ENCODE data around the gene APOL5.

DNA sequence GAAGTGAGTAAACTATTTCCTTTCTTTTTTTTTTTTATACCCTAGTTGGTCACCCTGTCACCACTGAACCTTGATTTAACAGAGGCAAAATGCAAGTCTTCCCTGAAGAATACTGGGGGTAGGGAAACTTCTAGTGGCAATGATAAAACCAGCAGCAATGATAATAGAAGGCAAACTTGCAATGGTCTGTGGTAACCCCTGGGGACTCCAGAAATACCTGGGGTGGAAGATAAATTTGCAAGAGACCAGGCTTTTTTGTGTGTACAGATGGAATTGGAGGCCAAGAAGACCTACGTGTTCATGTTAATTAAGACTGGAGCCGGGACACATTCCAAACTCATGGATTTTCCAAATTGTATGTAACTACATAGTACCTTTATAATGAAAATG, 11.6 kb downstream of the APOL5 start:
- TF ChIP-seq, protein P1, sequence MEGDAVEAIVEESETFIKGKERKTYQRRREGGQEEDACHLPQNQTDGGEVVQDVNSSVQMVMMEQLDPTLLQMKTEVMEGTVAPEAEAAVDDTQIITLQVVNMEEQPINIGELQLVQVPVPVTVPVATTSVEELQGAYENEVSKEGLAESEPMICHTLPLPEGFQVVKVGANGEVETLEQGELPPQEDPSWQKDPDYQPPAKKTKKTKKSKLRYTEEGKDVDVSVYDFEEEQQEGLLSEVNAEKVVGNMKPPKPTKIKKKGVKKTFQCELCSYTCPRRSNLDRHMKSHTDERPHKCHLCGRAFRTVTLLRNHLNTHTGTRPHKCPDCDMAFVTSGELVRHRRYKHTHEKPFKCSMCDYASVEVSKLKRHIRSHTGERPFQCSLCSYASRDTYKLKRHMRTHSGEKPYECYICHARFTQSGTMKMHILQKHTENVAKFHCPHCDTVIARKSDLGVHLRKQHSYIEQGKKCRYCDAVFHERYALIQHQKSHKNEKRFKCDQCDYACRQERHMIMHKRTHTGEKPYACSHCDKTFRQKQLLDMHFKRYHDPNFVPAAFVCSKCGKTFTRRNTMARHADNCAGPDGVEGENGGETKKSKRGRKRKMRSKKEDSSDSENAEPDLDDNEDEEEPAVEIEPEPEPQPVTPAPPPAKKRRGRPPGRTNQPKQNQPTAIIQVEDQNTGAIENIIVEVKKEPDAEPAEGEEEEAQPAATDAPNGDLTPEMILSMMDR (IDR thresholded peaks at IDR 0.05; ENCODE audit: insufficient read depth, low read length): no peak
- TF ChIP-seq POLR2AphosphoS5 (IDR thresholded peaks at IDR 0.05; ENCODE audit: low read depth): no peak
- TF ChIP-seq, protein P2, sequence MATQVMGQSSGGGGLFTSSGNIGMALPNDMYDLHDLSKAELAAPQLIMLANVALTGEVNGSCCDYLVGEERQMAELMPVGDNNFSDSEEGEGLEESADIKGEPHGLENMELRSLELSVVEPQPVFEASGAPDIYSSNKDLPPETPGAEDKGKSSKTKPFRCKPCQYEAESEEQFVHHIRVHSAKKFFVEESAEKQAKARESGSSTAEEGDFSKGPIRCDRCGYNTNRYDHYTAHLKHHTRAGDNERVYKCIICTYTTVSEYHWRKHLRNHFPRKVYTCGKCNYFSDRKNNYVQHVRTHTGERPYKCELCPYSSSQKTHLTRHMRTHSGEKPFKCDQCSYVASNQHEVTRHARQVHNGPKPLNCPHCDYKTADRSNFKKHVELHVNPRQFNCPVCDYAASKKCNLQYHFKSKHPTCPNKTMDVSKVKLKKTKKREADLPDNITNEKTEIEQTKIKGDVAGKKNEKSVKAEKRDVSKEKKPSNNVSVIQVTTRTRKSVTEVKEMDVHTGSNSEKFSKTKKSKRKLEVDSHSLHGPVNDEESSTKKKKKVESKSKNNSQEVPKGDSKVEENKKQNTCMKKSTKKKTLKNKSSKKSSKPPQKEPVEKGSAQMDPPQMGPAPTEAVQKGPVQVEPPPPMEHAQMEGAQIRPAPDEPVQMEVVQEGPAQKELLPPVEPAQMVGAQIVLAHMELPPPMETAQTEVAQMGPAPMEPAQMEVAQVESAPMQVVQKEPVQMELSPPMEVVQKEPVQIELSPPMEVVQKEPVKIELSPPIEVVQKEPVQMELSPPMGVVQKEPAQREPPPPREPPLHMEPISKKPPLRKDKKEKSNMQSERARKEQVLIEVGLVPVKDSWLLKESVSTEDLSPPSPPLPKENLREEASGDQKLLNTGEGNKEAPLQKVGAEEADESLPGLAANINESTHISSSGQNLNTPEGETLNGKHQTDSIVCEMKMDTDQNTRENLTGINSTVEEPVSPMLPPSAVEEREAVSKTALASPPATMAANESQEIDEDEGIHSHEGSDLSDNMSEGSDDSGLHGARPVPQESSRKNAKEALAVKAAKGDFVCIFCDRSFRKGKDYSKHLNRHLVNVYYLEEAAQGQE (IDR thresholded peaks at IDR 0.05; ENCODE audit: insufficient replicate concordance, low read depth): no peak
- TF ChIP-seq GABPA (IDR thresholded peaks at IDR 0.05; ENCODE audit: low read depth): no peak

Data from HL-60 (cell line).